GM12891 (cell line): Measurements from ENCODE around the gene CRTC3.

Source experiments
- DNase-seq: peaks from one replicate; pipeline ENCODE4 v3.0.0; 2011; ENCODE audit warnings: low spot score; ENCODE audit not compliant: insufficient read length
- FAIRE-seq: peaks from 2 replicates; lab custom pipeline; 2011; peaks lifted over from hg19 to GRCh38; lab: Jason Lieb, UNC
- PAX5 ChIP-seq: IDR thresholded peaks from 2 replicates; pipeline ENCODE4 v1.6.1; 2011; ENCODE audit warnings: low read length, moderate library complexity, mild to moderate bottlenecking; ENCODE audit not compliant: insufficient read depth, severe bottlenecking
- POLR2A ChIP-seq: IDR thresholded peaks from 2 replicates; pipeline ENCODE4 v1.6.1; 2011; ENCODE audit warnings: low read depth, low read length, control low read depth
- POLR2AphosphoS5 ChIP-seq: IDR thresholded peaks from 2 replicates; pipeline ENCODE4 v1.6.1; 2011; ENCODE audit warnings: low read depth, low read length, control low read depth
- POU2F2 ChIP-seq: IDR thresholded peaks from 2 replicates; pipeline ENCODE4 v1.6.1; 2011; ENCODE audit warnings: low read depth, mild to moderate bottlenecking, control low read depth, low read length, moderate library complexity
- SPI1 ChIP-seq: IDR thresholded peaks from 2 replicates; pipeline ENCODE4 v1.6.1; 2011; ENCODE audit warnings: low read depth, low read length, control low read depth
- TAF1 ChIP-seq: IDR thresholded peaks from 2 replicates; pipeline ENCODE4 v1.6.1; 2011; ENCODE audit warnings: low read depth, low read length, control low read depth

The CRTC3 gene

GRCh38 chr15:90637693-90638092, 108.0 kb downstream of the CRTC3 start:
- TF ChIP-seq PAX5 (no peak), TAF1 (no peak), SPI1 (no peak), POU2F2 (no peak), POLR2A (no peak), POLR2AphosphoS5 (no peak)
- no peak for DNase-seq
- FAIRE-seq, result no peak

- no peak for TF ChIP-seq POLR2A
- TF ChIP-seq POU2F2, result no peak
- TF ChIP-seq PAX5, result no peak
- no peak for TF ChIP-seq TAF1
- TF ChIP-seq POLR2AphosphoS5, result no peak
- TF ChIP-seq SPI1, result no peak
- DNase-seq (no peak), FAIRE-seq (no peak)
These were observed 108.5 kb downstream of the CRTC3 start for GRCh38 chr15:90638201-90638691.

- no peak for TF ChIP-seq POU2F2
- no peak for TF ChIP-seq TAF1
- TF ChIP-seq POLR2A, result no peak
- DNase-seq (no peak), FAIRE-seq (no peak)
These were observed 109.2 kb downstream of the CRTC3 start for GRCh38 chr15:90638963-90639362.

GRCh38 chr15:90640862-90641261, 111.1 kb downstream of the CRTC3 start:
- no peak for FAIRE-seq
- DNase-seq, result no peak

GRCh38 chr15:90641581-90642463, 112.1 kb downstream of the CRTC3 start:
- no peak for FAIRE-seq
- TF ChIP-seq PAX5 (no peak), SPI1 (no peak), POLR2AphosphoS5 (no peak), TAF1 (no peak), POU2F2 (no peak), POLR2A (no peak)
- DNase-seq, result no peak

More at GRCh38 chr15:90640862-90641261, 111.1 kb downstream of the CRTC3 start:
- TF ChIP-seq POU2F2 (no peak), TAF1 (no peak)

- TF ChIP-seq PAX5 (no peak), SPI1 (no peak), TAF1 (no peak), POU2F2 (no peak), POLR2A (no peak), POLR2AphosphoS5 (no peak)
- FAIRE-seq (no peak), DNase-seq (no peak)
These were observed 113.0 kb downstream of the CRTC3 start for GRCh38 chr15:90642464-90643300.

- FAIRE-seq, result no peak
These were observed 113.5 kb downstream of the CRTC3 start for GRCh38 chr15:90643301-90643632.

GRCh38 chr15:90644526-90644925, 114.8 kb downstream of the CRTC3 start:
- TF ChIP-seq POLR2AphosphoS5 (no peak), POLR2A (no peak), PAX5 (no peak), POU2F2 (no peak), TAF1 (no peak), SPI1 (no peak)
- DNase-seq (no peak), FAIRE-seq (no peak)

More at GRCh38 chr15:90643301-90643632, 113.5 kb downstream of the CRTC3 start:
- no peak for DNase-seq
- TF ChIP-seq PAX5 (no peak), TAF1 (no peak), SPI1 (no peak)

GRCh38 chr15:90644952-90645725, 115.4 kb downstream of the CRTC3 start:
- FAIRE-seq, result no peak

More at GRCh38 chr15:90644952-90645725, 115.4 kb downstream of the CRTC3 start:
- no peak for DNase-seq
- TF ChIP-seq SPI1, result no peak
- no peak for TF ChIP-seq POLR2AphosphoS5
- no peak for TF ChIP-seq PAX5
- TF ChIP-seq POLR2A, result no peak
- TF ChIP-seq TAF1, result no peak
- TF ChIP-seq POU2F2, result no peak
